Stimulated activated CD4-positive, alpha-beta T cell treated with anti-CD3 and anti-CD28 coated beads, Interleukin-1b, Interleukin-23, amount 100 ng/mL, for 48 hours (primary cell): ENCODE data around the gene ACVR1.
A peak's percentile ranks its signal among the peaks of the same experiment; 100 is the strongest.
"Not testable (repeated sequence)": the region's sequence is repeated elsewhere in the genome, so short reads cannot be mapped to it uniquely, and the experiment has no call there.

Experiments
- DNase-seq: peaks from one replicate; pipeline ENCODE4 v3.0.0-alpha.2; 2020

Gene ACVR1

DNA sequence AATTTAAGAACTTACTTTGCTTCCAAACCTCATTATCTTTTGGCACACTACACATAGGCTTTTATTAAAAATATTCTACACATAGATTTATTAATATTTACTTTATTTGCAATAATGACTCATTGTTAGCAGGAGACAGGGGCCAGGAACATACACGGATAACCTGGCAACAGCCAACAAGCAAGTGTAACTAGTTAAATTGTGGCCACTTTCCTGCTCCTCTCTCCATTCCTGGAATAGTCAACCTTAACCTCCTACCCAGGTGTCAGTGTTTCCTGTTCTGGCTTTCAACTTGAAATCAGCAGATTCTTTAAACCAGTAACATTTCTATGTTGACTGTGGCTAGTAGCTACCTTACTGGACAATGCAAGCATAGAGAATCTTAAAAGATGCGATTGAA is 26.5 kb downstream of the ACVR1 start:
- DNase-seq = no peak

DNA sequence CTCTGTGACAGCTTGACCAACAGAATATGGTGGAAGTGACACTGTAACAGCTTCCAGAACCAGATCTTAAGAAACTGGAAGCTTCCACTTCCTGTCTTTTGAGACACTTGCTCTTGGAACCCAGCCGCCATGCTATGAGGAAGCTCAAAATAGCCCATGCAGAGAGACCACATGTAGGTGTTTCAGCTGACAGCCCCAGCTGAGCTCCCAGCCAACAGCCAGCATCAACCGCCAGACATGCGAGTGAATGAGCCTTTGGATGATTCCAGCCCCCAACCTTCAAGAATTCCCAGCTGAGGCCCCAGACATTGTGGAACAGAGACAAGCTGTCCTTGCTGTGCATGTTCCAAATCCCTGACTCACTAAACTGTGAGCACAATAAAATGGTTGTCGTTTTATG is 27.9 kb downstream of the ACVR1 start:
- no peak for DNase-seq

DNA sequence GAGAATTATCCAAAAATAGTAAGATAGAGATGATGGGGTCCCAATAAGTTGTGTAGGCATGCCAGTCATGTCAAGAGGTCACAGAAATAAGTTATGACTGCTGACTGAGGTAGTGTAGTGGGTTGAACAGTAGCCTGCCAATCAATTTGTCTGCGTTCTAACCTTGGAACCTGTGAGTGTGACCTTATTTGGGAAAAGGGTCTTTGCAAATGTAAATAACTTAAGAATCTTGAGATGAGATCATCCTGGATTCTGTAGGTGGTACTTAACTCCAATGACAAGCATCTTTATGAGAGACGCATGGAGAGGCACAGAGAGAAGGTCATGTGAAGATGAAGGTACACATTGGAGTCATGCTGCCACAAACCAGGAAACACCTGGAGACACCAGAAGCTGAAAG is 31.0 kb downstream of the ACVR1 start:
- no peak for DNase-seq

DNA sequence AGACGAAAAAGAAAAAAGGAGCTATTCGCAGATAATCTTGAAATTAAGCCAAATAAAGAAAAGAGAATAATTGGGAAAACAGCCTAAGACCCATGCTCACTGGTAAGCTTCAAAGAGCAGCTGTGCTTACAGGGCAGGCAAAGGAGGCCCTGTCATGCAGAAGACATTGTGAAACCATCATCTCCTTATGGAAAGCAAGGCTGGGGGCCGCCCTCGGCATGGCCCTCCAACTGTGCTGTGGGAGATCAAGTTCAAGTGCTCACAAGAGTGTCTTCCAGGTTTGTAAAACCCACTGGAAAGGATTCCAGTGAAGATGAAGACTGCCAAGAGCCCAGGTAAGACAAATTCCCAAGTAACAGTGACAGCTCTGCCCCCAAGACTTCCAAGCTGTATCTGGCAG is 32.2 kb downstream of the ACVR1 start:
- no peak for DNase-seq

DNA sequence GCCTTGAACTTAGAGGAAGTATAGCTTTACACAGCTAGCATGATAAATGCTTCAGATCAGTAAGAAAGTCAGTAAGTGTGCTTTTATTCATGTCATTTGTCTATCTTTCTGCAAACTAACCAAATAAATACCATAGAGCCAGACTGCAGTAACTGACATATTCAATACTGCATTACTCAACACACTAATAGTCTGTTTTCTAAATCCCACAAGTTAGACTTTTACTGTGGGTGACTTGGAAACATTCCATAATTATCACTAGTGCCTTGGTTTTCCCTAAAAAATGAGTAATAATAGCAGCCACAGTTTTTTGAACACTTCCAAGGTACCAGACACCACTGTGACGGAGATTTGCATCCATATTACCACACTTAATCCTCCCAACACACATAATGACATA is 33.0 kb downstream of the ACVR1 start:
- no peak for DNase-seq

DNA sequence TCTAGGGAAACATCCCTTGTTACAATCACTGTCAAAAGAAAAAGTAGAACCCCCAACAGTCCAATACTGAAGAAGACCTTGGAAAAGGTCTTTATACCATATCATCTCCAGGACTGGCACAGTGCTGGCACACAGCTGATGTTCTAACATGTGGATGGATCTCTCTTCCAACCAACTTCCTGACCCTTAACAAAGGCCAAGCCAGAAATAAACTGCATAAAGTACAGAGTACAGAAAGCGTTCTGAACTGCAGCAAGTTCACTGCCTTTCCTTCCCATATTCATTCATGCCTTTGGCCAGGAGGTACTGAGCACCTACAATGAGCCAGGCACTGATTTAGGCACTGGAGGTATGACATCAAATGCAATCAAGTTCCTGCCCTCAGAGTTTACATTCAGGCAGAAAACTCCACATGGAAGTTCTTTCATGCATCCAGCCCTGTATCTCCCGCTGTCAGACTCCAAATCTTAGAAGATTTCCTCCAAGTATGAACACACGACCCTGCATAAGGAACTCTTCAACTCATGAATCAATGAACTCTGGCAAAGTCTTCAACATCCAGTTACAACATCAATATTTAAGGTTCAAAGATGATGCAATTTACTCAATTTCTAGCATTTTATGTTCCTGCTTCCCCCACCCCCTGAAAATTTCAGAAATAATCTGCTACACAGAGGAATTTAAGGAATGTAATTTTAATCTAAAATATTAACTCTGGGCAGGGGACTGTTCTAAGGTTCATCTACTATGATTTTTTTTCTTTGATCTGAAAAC is 33.8 kb downstream of the ACVR1 start:
- no peak for DNase-seq

GRCh38 chr2:157841485-157841884 is 34.6 kb downstream of the ACVR1 start:
- DNase-seq = no peak

GRCh38 chr2:157840568-157841156 is 35.5 kb downstream of the ACVR1 start:
- no peak for DNase-seq

- DNase-seq = no peak
Measured at GRCh38 chr2:157839822-157840221, 36.3 kb downstream of the ACVR1 start.

- no peak for DNase-seq
Measured at GRCh38 chr2:157839162-157839801, 36.8 kb downstream of the ACVR1 start.

DNA sequence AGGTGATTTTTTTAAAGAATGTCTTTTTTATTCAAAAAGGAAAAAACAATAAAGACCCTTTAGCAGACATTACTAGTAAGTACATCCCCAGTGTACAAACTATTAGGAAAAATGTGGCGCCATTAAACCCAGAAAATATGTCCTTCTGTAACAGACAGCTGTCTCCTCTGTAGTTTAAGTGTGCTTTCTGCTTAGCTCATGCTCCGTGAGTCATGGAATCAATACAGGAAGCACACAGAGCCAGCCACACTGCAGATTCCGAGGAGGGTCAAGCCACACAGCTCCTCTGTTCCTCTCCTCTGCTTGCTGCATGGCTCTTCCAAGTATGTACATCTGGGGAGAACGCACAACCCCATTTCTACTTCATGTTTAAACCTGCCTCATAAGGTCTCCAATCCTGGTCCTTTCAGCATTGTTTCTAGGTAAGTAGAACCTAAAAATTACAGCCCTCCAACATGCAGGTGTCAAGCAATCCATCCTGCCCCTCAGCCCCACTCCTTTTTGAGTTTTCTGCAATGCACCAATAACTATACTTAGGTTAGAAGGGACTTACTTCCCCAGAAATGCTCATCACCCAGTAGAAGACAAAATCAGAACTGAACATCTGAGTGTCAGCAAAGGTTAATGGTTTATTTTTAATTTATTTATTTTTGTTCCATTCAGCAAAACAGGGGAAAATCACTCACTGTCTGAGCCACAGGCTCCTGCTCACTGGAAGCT is 37.5 kb downstream of the ACVR1 start:
- peak; percentile 30 for DNase-seq

DNA sequence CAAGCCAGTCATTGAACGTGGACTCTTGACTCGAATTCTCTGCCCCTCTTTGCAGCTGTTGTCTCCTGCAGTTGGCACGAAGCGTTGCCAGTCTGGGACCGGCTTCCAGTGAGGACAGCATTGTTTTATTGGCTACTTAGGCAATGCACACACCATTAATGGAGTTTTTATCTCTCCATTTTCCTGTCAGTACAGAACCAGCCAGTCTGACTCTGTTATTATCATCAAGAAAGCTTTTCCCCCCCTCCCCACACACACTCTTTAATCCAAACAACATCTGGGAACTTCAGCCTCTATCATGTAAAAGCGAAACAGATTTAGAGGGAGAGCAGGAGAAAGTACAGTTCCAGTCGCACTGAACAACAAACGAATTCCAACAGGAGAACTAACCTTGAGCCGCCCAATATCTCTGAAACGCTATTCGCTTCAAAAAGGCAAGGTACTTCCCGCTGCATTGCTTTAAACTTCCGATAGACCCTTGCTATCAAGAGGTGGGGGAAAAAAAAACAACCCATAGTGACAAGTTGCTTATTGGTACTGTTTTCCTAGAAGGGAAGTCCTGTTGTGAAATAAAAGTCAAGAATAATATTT is 38.2 kb downstream of the ACVR1 start:
- no peak for DNase-seq

- no peak for DNase-seq
Measured at GRCh38 chr2:157836531-157836930, 39.6 kb downstream of the ACVR1 start.

GRCh38 chr2:157835425-157835824 is 40.7 kb downstream of the ACVR1 start:
- DNase-seq = no peak

DNA sequence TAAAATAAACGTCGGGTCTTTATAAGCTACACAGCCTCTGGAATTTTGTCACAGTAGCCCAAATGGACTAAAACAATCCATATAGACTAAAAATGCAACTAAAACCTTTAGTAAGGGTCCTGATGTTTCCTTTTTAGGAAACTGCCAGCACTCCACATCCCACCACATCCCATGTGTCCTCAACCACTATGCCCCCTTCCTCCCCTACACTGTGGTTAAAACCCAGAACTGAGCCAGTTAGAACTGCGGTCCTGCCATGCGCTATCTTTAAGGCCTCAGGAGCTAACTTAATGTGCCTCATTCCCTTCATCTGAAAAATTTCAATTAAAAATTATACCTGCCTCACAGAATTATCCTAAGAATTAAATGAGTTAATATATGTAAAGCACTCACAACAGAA is 41.1 kb downstream of the ACVR1 start:
- DNase-seq = no peak

DNA sequence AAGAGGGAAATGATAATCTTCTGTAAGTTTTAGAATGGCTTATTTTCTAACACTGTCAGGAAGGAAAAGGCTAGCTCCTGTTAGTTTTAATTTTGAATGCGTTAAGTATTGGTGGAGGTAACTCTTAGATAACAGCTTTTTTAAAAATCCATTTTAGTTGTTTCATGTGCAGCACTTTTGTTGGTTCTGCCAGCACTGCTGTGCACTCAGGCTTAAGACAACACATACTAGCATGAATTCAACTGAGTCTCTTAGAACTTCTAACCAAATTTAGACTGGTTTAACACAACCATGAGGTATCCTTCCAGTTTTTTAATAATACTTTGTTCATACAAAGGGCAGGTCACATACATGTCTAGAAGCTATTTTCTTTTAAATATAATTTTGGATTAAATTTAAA is 42.4 kb downstream of the ACVR1 start:
- no peak for DNase-seq

GRCh38 chr2:157831573-157832315 is 44.4 kb downstream of the ACVR1 start:
- DNase-seq = no peak

DNA sequence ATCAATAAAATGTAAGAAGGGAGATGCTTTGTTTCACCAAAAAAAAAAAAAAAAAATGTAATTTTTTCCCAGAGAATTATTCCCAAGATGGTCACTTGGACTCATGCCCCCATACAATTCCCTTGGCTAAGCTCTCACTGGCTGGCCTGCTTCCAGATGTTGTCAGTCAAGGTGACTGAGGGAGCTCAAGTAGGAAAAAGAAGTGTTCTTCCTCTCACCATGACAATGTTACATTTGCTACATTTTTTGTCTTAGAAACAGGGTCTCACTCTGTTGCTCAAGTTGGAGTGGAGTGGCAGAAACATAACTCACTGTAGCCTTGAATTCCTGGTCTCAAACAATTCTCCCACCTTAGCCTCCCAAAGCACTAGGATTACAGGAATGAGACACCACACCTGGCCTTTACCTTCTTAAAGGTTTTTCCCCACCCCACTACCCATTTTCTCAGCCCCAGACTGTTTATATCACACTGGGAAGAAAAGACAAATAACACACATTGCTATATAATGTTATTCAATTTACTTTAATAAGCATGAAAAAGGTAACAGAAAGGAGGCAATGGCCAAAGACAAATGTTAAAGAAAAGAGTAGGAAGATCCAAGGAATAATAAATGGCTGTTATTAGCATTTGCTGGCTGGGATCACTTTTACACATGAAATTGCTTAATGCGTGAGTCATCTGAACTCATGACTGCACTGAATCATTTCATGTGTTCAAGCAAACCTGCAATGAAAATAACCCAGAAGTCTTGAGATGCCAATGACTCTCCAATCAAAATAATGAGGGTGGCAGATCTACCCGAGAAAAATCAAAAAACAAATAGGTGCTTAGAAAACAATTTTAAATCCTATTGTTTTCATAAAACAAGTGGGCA is 45.2 kb downstream of the ACVR1 start:
- DNase-seq = no peak

DNA sequence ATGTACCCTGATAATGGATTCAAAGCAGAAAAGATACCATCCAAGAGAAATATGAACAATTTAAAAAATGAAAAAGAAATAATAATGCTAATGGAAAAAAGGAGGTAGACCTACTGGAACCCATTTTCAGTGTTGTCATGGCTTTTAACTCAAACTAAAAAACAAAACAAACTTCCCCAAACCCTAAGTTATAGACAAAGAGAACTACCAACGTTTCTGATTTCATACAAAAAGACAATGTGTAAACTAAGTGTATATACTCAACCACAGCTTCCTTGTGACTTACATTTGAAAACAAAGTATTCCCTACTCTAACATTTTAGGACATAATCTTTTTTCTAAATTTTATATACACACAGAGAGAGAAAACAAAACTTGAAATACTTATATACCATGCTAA is 45.9 kb downstream of the ACVR1 start:
- no peak for DNase-seq

DNA sequence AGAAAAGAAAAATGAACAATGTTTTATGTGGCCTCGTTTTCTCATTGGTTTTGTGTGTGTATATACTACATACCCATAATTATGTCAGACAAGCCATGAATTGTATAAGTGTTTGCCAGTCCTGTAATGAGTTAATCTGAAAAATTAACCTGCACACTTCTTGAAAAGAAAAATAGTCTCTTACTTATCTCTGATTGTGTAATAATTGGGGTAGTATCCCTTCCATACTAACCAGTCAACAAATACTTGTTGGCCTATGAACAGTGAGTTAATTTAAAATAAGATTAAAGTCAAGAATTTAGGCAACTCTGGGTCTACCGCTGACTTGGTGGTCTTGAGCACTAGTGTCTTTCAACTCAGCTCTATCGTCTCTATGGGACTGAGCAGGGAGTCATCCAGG is 48.8 kb downstream of the ACVR1 start:
- DNase-seq = no peak

DNA sequence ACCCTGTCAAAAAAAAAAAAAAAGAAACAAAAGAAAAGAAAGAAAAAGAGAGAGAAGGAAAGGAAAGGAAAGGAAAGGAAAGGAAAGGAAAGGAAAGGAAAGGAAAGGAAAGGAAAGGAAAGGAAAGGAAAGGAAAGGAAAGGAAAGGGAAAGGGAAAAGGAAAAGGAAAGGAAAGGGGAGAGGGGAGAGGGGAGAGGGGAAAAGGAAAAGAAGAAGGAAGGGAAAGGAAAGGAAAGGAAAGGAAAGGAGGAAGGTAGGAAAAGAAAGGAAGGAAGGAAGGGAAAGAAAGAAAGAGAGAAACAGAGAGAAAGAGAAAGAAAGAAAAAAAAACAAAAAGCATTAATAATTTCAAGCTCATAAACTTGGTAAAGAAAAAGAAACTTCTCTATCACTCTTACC is 49.5 kb downstream of the ACVR1 start:
- not testable (repeated sequence) for DNase-seq

DNA sequence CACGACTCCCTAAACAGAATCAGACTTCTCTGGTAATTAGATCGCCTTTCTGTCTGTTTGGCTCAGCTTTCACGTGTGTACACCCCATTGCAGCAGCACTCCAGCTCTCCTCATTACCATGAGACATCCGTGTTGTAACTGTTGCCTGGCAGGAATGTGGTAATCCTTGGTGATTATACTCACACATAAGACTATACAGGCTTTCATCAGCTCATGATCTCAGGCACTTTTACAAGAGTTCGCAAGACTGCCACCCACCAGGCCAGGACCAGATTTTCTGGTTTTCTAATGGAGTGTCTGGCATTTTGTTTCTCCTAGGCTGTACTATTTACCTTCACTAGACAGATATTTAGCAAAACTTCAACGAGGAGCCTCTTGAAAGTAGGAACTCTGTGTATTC is 50.2 kb downstream of the ACVR1 start:
- DNase-seq = no peak
